MM.1S (cell line): Measurements from ENCODE around the gene GHRH.

Source experiments
- CTCF ChIP-seq: fragments of 300-600 bp; sonication (generic); IDR thresholded peaks from 2 replicates; pipeline ENCODE4 v1.5.1; 2016; ENCODE audit warnings: antibody characterized with exemption, low read length, mixed read lengths
- EZH2 ChIP-seq: fragments of 300-600 bp; sonication (generic); optimal IDR thresholded peaks from 2 replicates; pipeline ENCODE3; 2017; ENCODE audit warnings: low read depth, mild to moderate bottlenecking, antibody characterized with exemption, low read length, mixed read lengths
- EZH2phosphoT487 ChIP-seq: fragments of 300-600 bp; sonication (generic); IDR thresholded peaks from 2 replicates; pipeline ENCODE4 v1.6.1; 2018; ENCODE audit warnings: antibody characterized with exemption, low read length

- TF ChIP-seq CTCF = no peak
- TF ChIP-seq EZH2phosphoT487 = no peak
- TF ChIP-seq EZH2 = no peak
These were observed 42.0 kb upstream of the GHRH start for GRCh38 chr20:37303637-37304036.
